Raji (cell line): ENCODE measurements around the gene ALKBH4.

Experiments
- POLR2A ChIP-seq: IDR thresholded peaks from 2 replicates; pipeline ENCODE4 v1.6.1; 2011; ENCODE audit warnings: low read depth, low read length, control low read depth; ENCODE audit not compliant: insufficient read depth

Gene ALKBH4, protein sequence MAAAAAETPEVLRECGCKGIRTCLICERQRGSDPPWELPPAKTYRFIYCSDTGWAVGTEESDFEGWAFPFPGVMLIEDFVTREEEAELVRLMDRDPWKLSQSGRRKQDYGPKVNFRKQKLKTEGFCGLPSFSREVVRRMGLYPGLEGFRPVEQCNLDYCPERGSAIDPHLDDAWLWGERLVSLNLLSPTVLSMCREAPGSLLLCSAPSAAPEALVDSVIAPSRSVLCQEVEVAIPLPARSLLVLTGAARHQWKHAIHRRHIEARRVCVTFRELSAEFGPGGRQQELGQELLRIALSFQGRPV

GRCh38 chr7:102464577-102465280 is at the start of gene ALKBH4, which contains the start of gene LRWD1:
TSS of gene ALKBH4 (minus strand) at chr7:102464863. CDS start at chr7:102464836, 27 bp downstream.
TSS of gene LRWD1 (plus strand) at chr7:102464984. CDS start at chr7:102465081, 97 bp downstream.
- peak; percentile 90 for TF ChIP-seq POLR2A

DNA sequence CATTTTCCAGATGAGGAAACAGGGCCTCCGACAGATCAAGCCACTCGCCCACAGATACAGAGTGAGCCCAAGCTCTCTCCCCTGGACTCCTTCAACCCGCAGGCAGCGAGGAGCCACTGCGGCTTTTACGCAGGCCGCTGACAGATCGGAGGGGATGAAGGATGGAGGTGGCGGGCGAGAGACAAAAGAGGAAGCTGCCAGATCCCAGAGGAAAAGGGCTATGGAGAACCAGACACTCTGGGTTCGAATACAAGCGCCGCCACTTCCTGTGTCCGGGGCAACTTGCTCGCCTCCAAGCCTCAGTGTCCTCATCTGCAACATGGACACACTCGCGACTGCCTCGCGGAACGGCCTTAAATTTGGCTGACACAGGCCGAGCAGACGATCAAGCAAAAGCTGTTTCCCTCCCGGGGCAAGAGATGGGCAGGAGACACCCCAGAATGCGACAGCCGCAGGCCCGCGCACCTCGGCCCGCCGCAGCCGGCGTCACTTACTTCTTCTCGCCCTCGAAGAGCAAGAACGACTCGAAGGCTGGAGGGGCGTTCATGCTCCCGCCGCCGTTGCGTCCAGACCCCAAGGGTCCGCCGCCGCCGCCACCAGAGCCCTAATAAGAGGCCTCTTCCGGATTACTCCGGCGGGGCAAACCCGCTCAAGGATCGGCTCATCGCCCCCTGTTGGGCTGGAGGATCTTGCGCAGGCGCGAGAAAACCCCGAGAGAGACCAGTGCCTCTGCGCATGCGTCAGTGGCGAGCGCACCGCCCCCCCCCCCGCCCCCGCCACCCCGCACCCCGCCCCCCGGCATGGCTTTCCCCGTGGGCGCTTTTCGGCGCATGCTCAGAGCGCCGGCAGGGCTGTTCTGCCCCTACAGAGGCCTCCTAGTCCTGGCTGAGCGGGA is 13.9 kb upstream of the ALKBH4 start, which contains the start of gene POLR2J:
Gene POLR2J (minus strand): TSS at position 609 of the 895 bp plus-strand sequence. CDS start 62 bp downstream, at position 547.
- 0 out of 2 replicates have a peak, but pooled peaks have one; percentile 25 for TF ChIP-seq POLR2A

DNA sequence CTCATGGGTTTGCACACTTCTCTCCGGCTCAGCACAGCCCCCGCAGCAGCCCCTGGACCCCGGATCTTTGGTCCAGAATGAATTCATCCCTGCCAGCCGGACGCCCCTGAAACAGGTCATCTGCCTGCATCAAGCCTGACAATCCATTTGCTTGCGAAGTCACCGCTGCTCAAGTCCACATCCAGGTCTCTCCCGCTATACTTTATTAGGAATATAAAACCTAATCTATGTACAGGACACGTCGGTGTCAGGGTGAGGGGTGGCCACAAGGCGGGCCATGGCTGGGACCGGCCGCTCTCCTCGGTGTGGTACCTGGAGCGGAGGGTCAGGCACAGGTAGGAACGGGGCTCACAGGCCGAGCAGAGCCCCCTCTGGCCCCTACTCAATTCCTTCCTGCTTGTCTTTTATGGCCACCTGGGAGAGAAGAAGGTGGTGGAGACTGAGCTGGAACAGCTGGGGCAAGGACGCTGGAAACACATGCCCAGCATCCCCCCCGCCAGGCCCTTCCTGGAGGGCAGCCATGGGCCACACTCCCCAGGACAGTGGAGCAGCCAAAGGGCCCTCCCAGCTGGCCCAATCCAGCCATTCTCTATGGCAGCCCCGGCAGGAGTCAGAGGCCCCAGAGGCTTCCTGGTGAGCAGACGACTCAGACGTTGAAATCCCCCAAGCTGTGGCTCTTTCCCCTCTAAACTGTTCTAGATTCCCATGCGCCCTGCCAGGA is 8.8 kb upstream of the ALKBH4 start:
- no peak for TF ChIP-seq POLR2A

GRCh38 chr7:102472126-102473041 is 7.7 kb upstream of the ALKBH4 start:
- TF ChIP-seq POLR2A, result no peak

DNA sequence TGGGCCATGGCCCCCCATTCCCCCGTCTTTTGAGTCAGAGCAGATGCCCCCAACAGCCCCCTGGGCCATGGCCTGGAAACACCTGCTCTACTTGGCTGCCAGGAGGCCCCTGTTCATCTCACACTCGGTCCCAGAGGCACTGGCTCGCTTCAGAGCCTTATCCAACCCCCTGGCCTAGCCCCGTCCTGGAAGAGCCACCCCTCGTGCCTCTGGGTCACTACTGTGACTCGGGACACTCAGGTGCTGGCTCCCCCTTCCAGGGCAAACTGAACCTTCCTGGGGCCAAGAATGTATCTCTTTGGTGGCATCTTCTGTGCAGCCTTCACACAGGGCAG is 7.1 kb upstream of the ALKBH4 start:
- TF ChIP-seq POLR2A, result no peak

DNA sequence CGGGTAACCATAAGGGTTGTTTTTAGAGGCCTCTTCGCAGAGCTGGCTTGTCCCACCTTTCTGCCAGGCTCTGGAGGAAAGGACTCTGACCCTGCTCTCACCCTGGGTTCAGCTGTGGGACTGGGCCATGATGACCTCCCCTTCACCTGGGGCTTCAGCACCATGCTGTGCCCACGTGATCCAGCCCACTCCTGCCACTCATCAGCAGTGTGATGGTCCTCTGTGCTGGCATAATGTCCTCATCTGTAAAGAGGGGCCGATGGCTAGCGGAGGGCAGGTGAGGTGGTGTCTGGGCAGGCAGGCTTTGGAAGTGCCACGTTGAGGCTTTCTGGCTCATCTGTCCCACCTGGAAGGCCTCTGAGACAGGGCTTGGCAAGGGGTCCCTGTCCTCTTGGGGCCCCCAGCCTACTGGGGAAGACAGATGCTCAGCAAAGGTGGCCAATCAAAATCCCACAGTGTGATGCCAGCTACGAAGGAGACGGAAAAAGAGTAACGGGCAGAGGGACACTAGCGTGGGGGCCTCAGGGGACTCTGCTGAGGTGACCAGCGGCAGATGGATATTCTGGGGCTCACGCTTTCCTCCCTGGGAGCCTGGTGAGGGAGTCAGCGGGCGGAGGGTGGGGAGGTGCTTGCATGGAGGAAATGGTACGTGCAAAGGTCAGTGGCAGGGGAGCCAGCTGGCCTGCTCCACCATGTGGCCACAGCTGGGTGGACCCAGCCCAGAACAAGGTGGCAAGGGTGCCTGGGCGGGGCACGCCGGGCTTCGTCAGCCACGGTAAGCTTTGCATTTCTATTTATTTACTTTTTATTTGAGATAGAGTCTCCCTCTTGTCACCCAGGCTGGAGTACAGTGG is 5.5 kb upstream of the ALKBH4 start:
- no peak for TF ChIP-seq POLR2A

GRCh38 chr7:102469351-102469971 is 4.8 kb upstream of the ALKBH4 start:
- no peak for TF ChIP-seq POLR2A

GRCh38 chr7:102468478-102469350 is 4.1 kb upstream of the ALKBH4 start:
- no peak for TF ChIP-seq POLR2A

DNA sequence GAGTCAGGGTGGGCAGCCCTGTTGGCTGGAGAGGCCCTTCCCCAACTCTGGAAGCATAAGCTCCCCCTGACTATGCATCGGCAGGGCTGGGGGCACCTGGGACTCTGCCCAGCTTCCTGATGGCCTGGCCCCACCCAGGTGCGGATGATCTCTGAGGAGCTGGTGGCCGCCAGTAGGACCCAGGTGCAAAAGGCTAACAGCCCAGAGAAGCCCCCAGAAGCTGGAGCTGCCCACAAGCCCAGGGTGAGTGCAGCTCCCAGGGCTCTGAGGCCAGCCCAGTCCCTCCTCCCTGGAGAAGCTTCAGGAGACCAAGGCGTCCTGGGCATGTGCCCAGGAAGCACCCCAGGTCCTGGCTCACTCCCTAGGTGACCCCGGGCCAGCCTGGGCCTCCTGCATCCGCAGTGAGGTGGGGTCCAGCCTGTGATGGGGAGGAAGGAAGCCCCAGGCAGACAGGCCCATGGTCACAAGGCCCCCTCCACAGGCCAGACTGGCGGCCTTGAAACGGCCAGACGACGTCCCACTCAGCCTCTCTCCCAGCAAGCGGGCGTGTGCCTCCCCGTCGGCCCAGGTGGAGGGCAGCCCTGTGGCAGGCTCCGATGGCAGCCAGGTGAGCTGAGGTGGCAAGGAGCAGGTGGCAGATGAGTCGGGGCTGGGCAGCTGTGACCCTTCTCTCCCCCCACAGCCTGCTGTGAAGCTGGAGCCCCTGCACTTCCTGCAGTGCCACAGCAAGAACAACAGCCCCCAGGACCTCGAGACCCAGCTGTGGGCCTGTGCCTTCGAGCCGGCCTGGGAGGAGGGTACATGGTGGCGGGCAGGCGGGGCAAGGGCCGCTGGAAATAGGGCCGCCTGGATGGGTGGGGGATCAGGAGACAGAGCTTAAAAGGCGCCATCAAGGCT is 3.2 kb upstream of the ALKBH4 start:
- TF ChIP-seq POLR2A, result no peak

GRCh38 chr7:102466097-102466496 is 1.4 kb upstream of the ALKBH4 start:
- no peak for TF ChIP-seq POLR2A
